ENCODE results near the gene DPYSL3.

The DPYSL3 gene

DNA sequence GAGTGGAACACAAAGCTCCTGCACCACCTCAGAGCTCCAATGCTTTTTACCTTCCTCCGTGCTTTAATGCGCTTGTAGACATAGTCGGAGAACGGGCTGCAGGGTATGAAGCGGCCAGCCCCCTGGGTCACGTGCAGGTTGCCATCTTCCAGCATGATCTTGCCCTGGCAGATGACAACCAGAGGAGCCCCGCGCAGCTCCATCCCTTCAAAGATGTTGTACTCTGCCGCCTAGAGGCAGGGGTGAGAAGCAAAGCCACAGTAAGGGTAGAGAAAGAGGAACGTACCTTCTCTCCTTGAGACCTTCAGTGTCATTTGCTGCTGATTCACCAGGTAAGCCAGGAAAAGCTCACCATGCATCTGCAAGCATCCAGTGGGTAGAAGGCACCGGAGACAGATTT, 112.3 kb downstream of the DPYSL3 start:
- no peak overlapping the region for H3K4me3 ChIP-seq (ENCODE audit: low read depth, low read length)
- TF ChIP-seq, protein P1, sequence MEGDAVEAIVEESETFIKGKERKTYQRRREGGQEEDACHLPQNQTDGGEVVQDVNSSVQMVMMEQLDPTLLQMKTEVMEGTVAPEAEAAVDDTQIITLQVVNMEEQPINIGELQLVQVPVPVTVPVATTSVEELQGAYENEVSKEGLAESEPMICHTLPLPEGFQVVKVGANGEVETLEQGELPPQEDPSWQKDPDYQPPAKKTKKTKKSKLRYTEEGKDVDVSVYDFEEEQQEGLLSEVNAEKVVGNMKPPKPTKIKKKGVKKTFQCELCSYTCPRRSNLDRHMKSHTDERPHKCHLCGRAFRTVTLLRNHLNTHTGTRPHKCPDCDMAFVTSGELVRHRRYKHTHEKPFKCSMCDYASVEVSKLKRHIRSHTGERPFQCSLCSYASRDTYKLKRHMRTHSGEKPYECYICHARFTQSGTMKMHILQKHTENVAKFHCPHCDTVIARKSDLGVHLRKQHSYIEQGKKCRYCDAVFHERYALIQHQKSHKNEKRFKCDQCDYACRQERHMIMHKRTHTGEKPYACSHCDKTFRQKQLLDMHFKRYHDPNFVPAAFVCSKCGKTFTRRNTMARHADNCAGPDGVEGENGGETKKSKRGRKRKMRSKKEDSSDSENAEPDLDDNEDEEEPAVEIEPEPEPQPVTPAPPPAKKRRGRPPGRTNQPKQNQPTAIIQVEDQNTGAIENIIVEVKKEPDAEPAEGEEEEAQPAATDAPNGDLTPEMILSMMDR (IDR thresholded peaks at IDR 0.05; ENCODE audit: borderline replicate concordance, insufficient read depth, low read depth, low read length): peak; percentile 23; the same call in 1 of the 2 replicates

DNA sequence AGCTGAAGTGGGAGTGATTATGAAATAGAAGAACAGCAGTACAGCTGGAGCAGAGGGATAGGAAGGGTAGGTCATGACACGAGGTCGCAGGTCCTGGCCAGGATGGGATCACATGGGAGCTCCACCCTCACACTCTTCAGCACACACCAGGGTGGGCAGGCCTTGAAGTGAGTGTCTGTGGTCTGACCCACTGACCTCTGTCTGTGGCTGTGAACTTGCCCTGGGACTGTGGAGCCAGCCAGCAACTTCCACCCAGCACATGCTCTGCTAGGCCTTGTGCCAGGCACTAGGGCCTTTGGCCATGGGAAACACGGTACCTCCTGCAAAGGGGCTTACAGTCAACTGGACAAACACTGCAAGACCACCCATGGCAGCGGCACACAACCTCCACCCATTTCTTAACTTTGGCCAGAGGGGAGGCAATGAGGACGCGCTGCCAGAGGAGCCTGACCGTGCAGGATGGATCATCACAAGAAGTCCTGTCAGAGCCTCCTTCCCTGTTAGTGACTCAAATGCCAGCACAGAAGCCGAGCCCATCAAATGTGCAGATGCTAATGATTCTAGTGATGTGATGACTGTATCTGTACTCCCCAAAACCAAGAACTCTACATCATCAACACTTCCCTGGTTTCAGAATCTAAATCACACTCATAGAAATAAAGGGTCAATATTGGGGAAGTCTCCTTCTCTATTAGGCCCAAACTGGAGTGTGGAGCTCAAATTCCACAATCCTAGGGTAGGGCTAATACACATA, 113.6 kb downstream of the DPYSL3 start:
- H3K4me3 ChIP-seq (ENCODE audit: low read depth, low read length): no peak overlapping the region
- TF ChIP-seq, protein P1 (IDR thresholded peaks at IDR 0.05; ENCODE audit: borderline replicate concordance, insufficient read depth, low read depth, low read length): no peak

DNA sequence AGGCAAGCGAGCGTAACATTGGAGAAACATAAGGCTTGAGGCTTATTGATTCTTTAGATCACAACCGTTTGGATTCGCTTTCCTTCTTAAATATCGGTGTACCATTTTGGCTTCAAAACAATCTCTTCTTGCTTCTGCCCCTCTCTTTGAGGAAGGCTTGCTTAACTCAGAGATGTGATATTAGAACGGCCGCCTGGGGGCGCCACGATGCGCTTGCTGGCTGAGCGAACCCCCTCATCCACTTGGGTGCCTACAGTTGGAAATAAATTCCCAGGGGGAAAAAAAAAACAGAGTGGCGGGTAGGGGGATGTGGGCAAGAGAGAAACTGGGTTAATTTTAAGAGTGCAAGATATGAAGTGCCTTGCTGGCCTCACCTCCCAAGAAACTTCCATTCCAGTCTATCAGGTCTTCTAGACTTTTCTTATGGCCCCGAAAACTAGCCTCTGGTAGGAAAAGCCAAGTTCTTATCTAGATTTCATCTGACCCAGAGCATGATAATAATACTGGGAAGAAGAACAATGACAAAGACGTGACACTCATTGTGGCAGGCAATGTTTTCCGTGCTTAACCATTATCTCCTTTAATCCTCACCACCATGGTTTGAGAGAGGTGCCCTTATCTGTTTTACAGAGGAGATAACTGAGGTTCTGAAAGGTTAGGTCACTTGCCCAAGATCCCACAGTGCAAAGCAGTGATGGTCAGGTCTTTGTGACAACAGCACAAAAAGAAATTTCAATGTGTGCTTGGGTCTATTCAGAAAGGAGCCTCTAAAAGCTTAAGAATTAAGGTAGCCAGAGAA, 115.8 kb downstream of the DPYSL3 start:
- TF ChIP-seq, protein P1 (IDR thresholded peaks at IDR 0.05; ENCODE audit: borderline replicate concordance, insufficient read depth, low read depth, low read length): peak; percentile 30; the same call in 1 of the 2 replicates
- H3K4me3 ChIP-seq (ENCODE audit: low read depth, low read length): no peak overlapping the region

DNA sequence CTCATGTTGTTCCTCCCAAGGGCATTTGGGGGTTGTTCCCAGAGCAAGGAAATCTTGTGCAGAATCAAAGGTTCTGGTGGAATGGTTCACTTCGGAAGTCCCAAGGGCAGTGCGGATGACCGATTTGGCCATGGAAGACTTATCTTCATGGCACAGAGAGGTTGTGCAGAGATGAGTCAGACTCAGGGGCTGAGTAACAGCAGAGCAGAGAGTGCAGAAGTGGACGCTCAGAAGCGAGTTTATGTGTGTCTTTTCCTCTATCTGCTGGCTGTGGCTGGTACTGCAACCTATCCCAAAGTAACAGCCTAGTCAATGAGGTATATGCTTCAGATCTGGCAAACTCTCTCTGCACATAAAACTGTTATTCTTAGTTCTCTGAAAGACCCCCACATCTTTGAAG, 118.1 kb downstream of the DPYSL3 start:
- TF ChIP-seq, protein P1 (IDR thresholded peaks at IDR 0.05; ENCODE audit: borderline replicate concordance, insufficient read depth, low read depth, low read length): peak; percentile 44; the same call in 1 of the 2 replicates
- H3K4me3 ChIP-seq (ENCODE audit: low read depth, low read length): no peak overlapping the region

DNA sequence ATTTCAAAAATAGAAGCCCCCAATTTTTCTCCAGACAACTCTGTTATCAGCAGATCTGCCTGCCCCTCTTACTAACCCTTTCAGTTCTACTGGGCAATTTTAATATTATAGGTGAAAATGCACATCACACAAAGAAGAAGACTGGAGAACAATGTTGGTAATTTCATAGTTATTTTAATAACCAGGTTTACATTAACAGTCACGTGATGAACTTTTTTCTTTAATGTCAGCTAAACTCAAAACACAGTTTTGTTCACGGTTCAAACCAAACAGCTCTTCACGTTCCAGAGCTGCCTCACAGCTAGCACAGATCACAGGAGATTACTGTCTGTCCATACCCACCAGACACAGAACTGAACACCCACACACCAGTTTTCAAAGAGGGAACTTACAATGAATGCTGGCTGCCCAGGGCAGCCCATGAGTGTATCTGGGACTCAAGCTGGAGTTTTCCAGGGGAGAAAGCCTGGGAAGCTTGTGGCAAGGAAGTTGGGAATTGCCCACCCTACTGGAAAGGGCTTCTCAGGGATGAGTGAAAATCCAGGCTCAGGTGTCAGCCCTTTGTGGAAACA, 119.1 kb downstream of the DPYSL3 start:
- TF ChIP-seq, protein P1 (IDR thresholded peaks at IDR 0.05; ENCODE audit: borderline replicate concordance, insufficient read depth, low read depth, low read length): no peak

DNA sequence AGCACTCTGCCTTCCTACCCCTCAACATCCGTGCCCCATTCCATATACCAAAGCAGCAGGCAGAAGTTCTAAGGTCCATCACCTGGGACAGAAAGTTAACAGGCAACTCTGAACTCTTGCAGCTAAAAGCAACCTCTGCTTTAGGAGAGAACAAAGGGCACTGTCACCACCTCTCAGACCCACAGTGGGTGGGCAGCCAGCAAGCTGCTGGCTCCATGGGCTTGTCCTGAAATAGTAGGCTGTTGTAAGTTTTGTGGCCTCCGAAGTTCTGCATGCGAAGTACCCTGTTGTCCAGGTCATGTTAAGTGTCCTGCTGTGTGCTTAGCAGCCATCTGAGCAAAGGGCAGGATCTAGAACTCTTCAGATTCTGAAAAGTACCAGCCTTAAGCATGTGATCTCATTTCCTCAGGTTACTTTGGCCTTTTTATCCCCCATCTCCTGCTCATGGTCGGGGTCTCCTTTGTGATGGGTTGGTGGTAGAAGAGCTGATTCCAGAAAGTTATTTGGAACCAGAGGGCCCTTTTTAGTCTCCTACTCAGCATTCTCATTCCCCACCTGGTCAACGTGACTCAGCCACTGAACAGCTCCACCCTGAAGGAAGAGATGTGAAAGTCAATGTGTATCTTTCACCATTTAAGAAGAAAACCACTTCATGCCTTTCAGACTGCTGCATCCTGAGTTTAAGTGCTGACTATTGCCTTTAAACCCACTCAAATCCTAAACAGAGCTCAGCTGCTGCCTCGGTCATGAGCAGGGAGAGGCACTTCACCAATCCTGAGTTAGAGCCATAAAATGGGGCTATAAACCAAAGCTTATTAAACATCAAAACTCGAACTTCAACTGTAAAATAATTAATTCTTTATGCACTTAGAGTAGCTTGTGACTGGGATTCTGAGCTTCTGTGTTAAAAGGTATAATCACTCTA, 121.4 kb downstream of the DPYSL3 start:
- TF ChIP-seq, protein P1 (IDR thresholded peaks at IDR 0.05; ENCODE audit: borderline replicate concordance, insufficient read depth, low read depth, low read length): no peak
- H3K4me3 ChIP-seq (ENCODE audit: low read depth, low read length): no peak overlapping the region

More for the DNA sequence above, 119.1 kb downstream of the DPYSL3 start:
- H3K4me3 ChIP-seq (ENCODE audit: low read depth, low read length): no peak overlapping the region

Data from GM12875 (cell line).